Cardiac muscle cell (in vitro differentiated cells and primary cell): ENCODE data around the gene LRRN1. TPM values are rescaled to one million over a fixed set of nuclear protein-coding genes. Genes with fewer than 3 reads are reported as not detected.

Experiments
- DNase-seq, 2 donors: peaks; one replicate each; pipeline versions ENCODE4 v3.0.0 to v3.0.0-alpha.2; 2010 to 2017; ENCODE audit warnings: low read depth in 1 of 2, low spot score in 1 of 2
- H3K27ac ChIP-seq: fragments of 200-600 bp; sonication (generic); 2 replicates; pipeline ENCODE4 v1.5.1; 2016
- H3K27me3 ChIP-seq: fragments of 200-600 bp; sonication (generic); 2 replicates; pipeline ENCODE4 v1.6.0; 2016; ENCODE audit warnings: control low read depth
- H3K36me3 ChIP-seq: fragments of 200-600 bp; sonication (generic); 2 replicates; pipeline ENCODE4 v1.5.1; 2016; ENCODE audit warnings: control low read depth
- H3K4me1 ChIP-seq: fragments of 200-600 bp; sonication (generic); 2 replicates; pipeline ENCODE4 v1.8.1; 2017; ENCODE audit warnings: low read depth, mild to moderate bottlenecking, mixed run types
- H3K4me3 ChIP-seq: fragments of 200-600 bp; sonication (generic); 2 replicates; pipeline ENCODE4 v1.5.1; 2016; ENCODE audit warnings: mild to moderate bottlenecking
- H3K9me3 ChIP-seq: fragments of 200-600 bp; sonication (generic); 2 replicates; pipeline ENCODE4 v1.5.1; 2017; ENCODE audit warnings: low read depth, mild to moderate bottlenecking, control low read depth
- polyA plus RNA-seq: library from polyadenylated mRNA; unstranded; fragments of >200 nt; fragmentation: Nextera tagmentation; extraction: Ambion mirVana; gene quantifications from 2 replicates; pipeline ENCODE4 v1.2.1, GENCODE V29; 2016
- total RNA-seq: library from RNA; depleted of rRNA; stranded (reverse); fragments of >200 nt; gene quantifications from 2 replicates; pipeline ENCODE4 v1.2.3, GENCODE V29; 2016
- TF ChIP-seq, protein P1 (sequence below): IDR thresholded peaks from 2 replicates; pipeline ENCODE4 v1.5.1; 2012; ENCODE audit warnings: low read depth, mild to moderate bottlenecking, low read length

The LRRN1 gene
- total and polyA plus RNA-seq, 2 experiments from 2014 or later, result 2.0 to 3.0 TPM

DNA sequence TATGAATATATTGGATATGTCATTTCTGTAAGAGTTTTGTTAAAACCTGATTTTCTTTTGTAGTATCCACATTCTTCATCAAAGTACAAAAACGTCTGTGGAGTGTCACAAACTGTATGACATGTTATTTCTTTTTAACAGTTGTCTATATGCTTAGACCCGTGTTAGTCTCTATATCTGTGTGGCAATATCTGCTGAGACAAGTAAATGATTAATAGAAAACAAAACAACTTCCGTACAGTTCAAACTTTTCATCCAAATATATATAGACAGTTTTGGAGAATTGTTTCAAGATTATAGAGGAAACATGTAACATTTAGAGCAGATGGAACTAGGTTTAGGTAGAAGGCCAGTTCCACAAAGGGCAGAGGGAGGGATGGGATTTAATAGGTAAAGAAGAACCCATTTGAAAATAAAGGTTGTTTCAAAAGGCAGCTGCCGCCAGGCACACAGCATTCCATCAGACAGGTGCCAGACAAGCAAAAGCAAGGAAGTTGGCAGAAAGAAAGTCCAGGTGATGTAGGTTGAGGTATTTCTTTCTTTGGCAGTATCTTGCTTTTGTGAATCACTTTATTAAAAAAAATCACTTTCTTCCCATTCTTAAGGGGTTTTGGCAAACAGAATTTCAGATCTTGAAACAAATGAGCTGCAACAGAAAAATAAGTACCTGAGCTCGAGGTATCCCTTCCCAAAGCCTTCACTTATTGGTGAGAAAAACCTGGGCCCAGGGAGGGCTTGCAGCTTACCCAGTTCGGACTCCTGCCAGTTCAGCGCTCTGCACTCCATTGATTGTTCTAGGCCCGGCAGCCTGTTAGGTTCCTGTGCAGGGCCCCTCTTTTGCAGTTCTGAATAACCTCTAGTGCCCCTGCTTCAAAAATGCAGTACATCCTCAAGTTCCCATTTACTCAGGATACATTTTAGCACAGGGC, 49.0 kb downstream of the LRRN1 start:
- H3K36me3 ChIP-seq, result no peaks in the 10 kb centered on the region
- no peak overlapping the region for H3K27ac ChIP-seq
- TF ChIP-seq, protein P1, sequence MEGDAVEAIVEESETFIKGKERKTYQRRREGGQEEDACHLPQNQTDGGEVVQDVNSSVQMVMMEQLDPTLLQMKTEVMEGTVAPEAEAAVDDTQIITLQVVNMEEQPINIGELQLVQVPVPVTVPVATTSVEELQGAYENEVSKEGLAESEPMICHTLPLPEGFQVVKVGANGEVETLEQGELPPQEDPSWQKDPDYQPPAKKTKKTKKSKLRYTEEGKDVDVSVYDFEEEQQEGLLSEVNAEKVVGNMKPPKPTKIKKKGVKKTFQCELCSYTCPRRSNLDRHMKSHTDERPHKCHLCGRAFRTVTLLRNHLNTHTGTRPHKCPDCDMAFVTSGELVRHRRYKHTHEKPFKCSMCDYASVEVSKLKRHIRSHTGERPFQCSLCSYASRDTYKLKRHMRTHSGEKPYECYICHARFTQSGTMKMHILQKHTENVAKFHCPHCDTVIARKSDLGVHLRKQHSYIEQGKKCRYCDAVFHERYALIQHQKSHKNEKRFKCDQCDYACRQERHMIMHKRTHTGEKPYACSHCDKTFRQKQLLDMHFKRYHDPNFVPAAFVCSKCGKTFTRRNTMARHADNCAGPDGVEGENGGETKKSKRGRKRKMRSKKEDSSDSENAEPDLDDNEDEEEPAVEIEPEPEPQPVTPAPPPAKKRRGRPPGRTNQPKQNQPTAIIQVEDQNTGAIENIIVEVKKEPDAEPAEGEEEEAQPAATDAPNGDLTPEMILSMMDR, result no peak

DNA sequence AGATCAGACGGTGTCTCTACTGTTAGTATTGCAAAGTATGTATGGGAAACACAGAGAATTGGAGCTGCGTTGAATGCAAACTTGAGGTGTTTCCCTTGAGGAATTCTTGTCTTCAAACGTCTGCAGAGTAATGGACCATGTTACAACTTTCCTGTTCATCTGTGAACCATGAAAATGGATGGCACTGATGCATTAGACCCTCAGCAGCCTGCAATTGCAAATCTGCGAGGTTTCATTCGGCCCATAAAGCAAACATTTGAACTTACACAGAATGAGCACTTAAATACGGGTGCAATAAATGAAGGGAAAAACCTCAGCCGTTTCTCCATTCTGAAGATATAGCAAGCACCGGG, 49.7 kb downstream of the LRRN1 start:
- no peaks in the 10 kb centered on the region for H3K4me1 ChIP-seq
- H3K4me3 ChIP-seq, result no peak overlapping the region
- DNase-seq, result no peak
- no peak overlapping the region for H3K27ac ChIP-seq
- no peaks in the 10 kb centered on the region for H3K36me3 ChIP-seq
- no peaks in the 10 kb centered on the region for H3K9me3 ChIP-seq
- TF ChIP-seq, protein P1, result no peak
- H3K27me3 ChIP-seq, result no peaks in the 10 kb centered on the region

More for the DNA sequence above, 49.0 kb downstream of the LRRN1 start:
- Histone ChIP-seq H3K4me1 (no peaks in the 10 kb centered on the region), H3K4me3 (no peak overlapping the region), H3K9me3 (no peaks in the 10 kb centered on the region), H3K27me3 (no peaks in the 10 kb centered on the region)
- DNase-seq, result no peak

DNA sequence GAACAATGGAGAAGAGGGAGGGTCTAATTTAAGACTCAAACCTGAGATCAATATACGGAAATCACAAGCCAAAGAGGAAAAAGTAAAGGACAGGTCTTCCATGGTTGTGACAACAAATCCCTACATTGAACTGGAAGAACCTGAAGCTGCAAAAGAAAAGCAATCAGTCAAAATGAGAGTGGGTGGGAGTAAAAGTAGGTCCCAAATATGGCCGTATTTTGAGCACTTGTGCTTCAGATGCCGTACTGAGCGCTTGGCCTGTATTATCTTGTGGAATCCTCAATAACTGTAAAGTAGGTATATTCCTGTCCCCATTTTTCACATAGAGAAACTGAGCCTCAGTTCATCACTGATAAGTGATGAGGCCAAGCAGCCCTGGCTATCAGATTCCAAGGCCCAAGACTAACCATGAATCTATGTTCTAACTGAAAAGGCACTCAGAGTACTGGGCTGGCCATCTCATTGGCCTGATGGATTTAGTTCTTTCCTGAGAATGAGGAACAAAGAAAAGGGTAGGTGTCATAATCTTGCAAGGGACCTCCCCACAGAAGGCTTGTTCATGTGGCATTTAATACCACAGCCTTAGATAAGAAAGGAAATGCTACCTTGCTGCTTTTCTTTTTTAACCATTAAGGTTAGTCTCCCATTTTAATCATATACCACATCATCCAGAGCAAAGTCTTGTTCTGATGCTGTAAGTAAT, 52.5 kb downstream of the LRRN1 start:
- H3K9me3 ChIP-seq, result no peaks in the 10 kb centered on the region
- H3K27ac ChIP-seq, result no peak overlapping the region
- TF ChIP-seq, protein P1, result no peak
- DNase-seq, result no peak
- H3K27me3 ChIP-seq, result no peaks in the 10 kb centered on the region
- no peak overlapping the region for H3K4me3 ChIP-seq
- no peaks in the 10 kb centered on the region for H3K36me3 ChIP-seq
- H3K4me1 ChIP-seq, result no peaks in the 10 kb centered on the region

DNA sequence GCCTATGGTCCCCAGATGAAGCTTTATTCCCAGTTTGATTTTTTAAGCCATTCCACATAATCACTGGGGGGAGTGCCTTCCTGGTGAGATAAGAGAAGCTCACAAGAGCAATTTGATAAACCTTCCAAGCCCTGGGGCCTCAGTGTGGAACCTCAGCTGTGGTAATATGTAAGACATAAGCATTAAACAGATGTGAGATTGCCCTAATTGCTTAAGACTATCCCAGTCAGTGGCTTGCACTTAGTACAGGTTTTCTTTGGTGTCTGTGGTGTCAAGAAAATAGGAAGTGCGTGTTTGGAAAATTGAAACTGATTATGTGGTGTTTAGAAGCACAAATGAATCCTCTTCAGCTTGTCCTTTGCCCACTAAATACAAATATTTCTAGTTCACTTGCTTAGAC, 54.3 kb downstream of the LRRN1 start:
- TF ChIP-seq, protein P1, result no peak
- H3K4me1 ChIP-seq, result no peaks in the 10 kb centered on the region
- no peak overlapping the region for H3K27ac ChIP-seq
- H3K36me3 ChIP-seq, result no peaks in the 10 kb centered on the region
- no peaks in the 10 kb centered on the region for H3K9me3 ChIP-seq
- DNase-seq, result no peak
- H3K4me3 ChIP-seq, result no peak overlapping the region
- no peaks in the 10 kb centered on the region for H3K27me3 ChIP-seq

DNA sequence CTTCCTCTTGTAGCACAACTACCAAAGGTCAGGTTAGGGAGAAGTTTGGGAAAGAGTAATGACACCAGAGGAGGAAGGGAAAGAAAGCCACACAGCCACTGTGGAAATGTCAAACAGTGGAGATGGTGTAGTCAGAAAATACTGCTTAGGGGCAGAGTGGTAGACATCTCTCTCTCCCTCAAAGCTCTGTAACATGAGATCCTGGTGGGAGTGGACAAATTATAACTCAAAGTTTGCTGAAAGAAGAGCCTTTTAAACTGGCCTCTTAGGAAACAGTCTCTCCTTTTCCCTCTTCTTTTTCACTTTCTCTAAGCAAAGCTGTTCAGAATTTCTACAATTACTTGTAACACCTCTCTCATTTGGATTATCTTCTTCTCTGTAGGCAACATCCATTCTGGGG, 55.8 kb downstream of the LRRN1 start:
- no peak overlapping the region for H3K27ac ChIP-seq
- TF ChIP-seq, protein P1, result no peak
- no peaks in the 10 kb centered on the region for H3K27me3 ChIP-seq
- H3K4me3 ChIP-seq, result no peak overlapping the region
- H3K4me1 ChIP-seq, result no peaks in the 10 kb centered on the region
- H3K36me3 ChIP-seq, result no peaks in the 10 kb centered on the region
- H3K9me3 ChIP-seq, result no peaks in the 10 kb centered on the region
- DNase-seq, result no peak
